Fibroblast of lung (primary cell): ENCODE results near the gene TMPRSS7. TPM values are rescaled to one million over a fixed set of nuclear protein-coding genes. Genes with fewer than 3 reads are reported as not detected.
A peak's percentile ranks its signal among the peaks of the same experiment; 100 is the strongest.

Experiments used
- DNase-seq, 2 donors: peaks; one replicate each; pipeline versions ENCODE4 v3.0.0 to v3.0.0-alpha.2; 2010; ENCODE audit warnings: low read depth in 2 of 2
- H2AFZ ChIP-seq: 2 replicates; pipeline ENCODE4 v1.5.1; 2012; ENCODE audit warnings: low read length, control low read depth, inconsistent platforms
- H3K27ac ChIP-seq: 2 replicates; pipeline ENCODE4 v1.5.1; 2011; ENCODE audit warnings: low read length, control low read depth; ENCODE audit not compliant: insufficient read depth
- H3K27me3 ChIP-seq: 2 replicates; pipeline ENCODE4 v1.5.1; 2011; ENCODE audit warnings: mild to moderate bottlenecking, low read length; ENCODE audit not compliant: control insufficient read depth, insufficient read depth
- H3K36me3 ChIP-seq: 2 replicates; pipeline ENCODE4 v1.5.1; 2011; ENCODE audit warnings: low read length; ENCODE audit not compliant: control insufficient read depth, insufficient read depth
- H3K4me1 ChIP-seq: 2 replicates; pipeline ENCODE4 v1.5.1; 2011; ENCODE audit warnings: low read length; ENCODE audit not compliant: control insufficient read depth, insufficient read depth; ENCODE audit errors: extremely low read depth
- H3K4me2 ChIP-seq: 2 replicates; pipeline ENCODE4 v1.5.1; 2011; ENCODE audit warnings: low read length, control low read depth; ENCODE audit not compliant: insufficient read depth; ENCODE audit errors: extremely low read depth
- H3K4me3 ChIP-seq, 4 experiments: fragments of 200-600 bp in 1 of 4; sonication (generic) in 1 of 4; replicated peaks in 1 of 4; 2 replicates each; pipeline ENCODE4 v1.5.1; 2011 to 2016; ENCODE audit warnings: low read length in 4 of 4, low read depth in 3 of 4, mild to moderate bottlenecking in 3 of 4, control low read depth in 2 of 4, inconsistent platforms in 1 of 4, mixed read lengths in 1 of 4; ENCODE audit not compliant: insufficient read depth in 1 of 4; ENCODE audit errors: control extremely low read depth in 1 of 4
- H3K79me2 ChIP-seq: 2 replicates; pipeline ENCODE4 v1.5.1; 2012; ENCODE audit warnings: mild to moderate bottlenecking, low read length, inconsistent platforms; ENCODE audit not compliant: control insufficient read depth, insufficient read depth
- H3K9ac ChIP-seq: 2 replicates; pipeline ENCODE4 v1.5.1; 2011; ENCODE audit warnings: mild to moderate bottlenecking, low read length, control low read depth; ENCODE audit not compliant: insufficient read depth
- H3K9me3 ChIP-seq: 2 replicates; pipeline ENCODE4 v1.5.1; 2012; ENCODE audit warnings: low read depth, low read length; ENCODE audit not compliant: control insufficient read depth, insufficient read depth
- H4K20me1 ChIP-seq: 2 replicates; pipeline ENCODE4 v1.5.1; 2011; ENCODE audit warnings: low read length; ENCODE audit not compliant: control insufficient read depth, insufficient read depth; ENCODE audit errors: extremely low read depth
- CTCF ChIP-seq, 2 donors: IDR thresholded peaks in 1 of 2; conservative IDR thresholded peaks in 1 of 2; 1 replicate in 1 of 2; 2 replicates in 1 of 2; pipeline ENCODE4 v1.5.1; 2011 to 2012; ENCODE audit warnings: low read length in 2 of 2, control low read depth in 1 of 2, inconsistent platforms in 1 of 2, low read depth in 1 of 2, mild to moderate bottlenecking in 1 of 2
- EZH2 ChIP-seq: IDR thresholded peaks from 2 replicates; pipeline ENCODE4 v1.5.1; 2012; ENCODE audit warnings: low read length, control low read depth, mild to moderate bottlenecking; ENCODE audit errors: missing control alignments
- polyA plus RNA-seq, 2 donors: library from polyadenylated mRNA; depleted of rRNA in 1 of 2; stranded (reverse) in 1 of 2; unstranded in 1 of 2; fragments of >200 nt; gene quantifications; 2 replicates each; pipeline ENCODE4 v1.2.1, GENCODE V29; 2011 to 2012; ENCODE audit warnings: missing spikeins in 1 of 2
- total RNA-seq: library from RNA; depleted of rRNA; stranded (reverse); fragments of >200 nt; gene quantifications from 2 replicates; pipeline ENCODE4 v1.2.1, GENCODE V29; 2014

TMPRSS7 gene
- total and polyA plus RNA-seq, 2 donors (not counting 1 experiment from before 2014, with no cell fraction given), result not detected

GRCh38 chr3:112092496-112093179 lies 58.1 kb downstream of the TMPRSS7 start:
- H3K36me3 ChIP-seq, result no peaks in the 10 kb centered on the region
- H3K4me1 ChIP-seq, result peaks cover 4% of the 10 kb centered on the region
- peak overlapping the region; percentile 69 for H3K4me2 ChIP-seq
- H4K20me1 ChIP-seq, result no peaks in the 10 kb centered on the region
- peaks cover 2% of the 10 kb centered on the region for H3K79me2 ChIP-seq
- H3K9me3 ChIP-seq, result no peaks in the 10 kb centered on the region
- no peaks in the 10 kb centered on the region for H3K27me3 ChIP-seq
- DNase-seq, result peak; percentile 24 to 71
- TF ChIP-seq EZH2, result no peak
- TF ChIP-seq CTCF (conservative IDR thresholded peaks at IDR 0.05 in 1 of 2, IDR thresholded peaks at IDR 0.05 in 1 of 2; ENCODE audit: low read depth in 1 of 2, low read length in 2 of 2), result no peak
- H3K4me3 ChIP-seq, result peak overlapping the region in 1 of 4 experiments; percentile 18
- H3K9ac ChIP-seq, result no peak overlapping the region
- no peak overlapping the region for H3K27ac ChIP-seq
- H2AFZ ChIP-seq, result peak overlapping the region; percentile 61

GRCh38 chr3:112093180-112093522 lies 58.6 kb downstream of the TMPRSS7 start:
- peaks cover 4% of the 10 kb centered on the region for H3K4me1 ChIP-seq
- DNase-seq, result no peak
- peak overlapping the region; percentile 69 for H3K4me2 ChIP-seq
- H3K79me2 ChIP-seq, result peaks cover 2% of the 10 kb centered on the region
- peak overlapping the region; percentile 4 for H2AFZ ChIP-seq
- no peaks in the 10 kb centered on the region for H3K27me3 ChIP-seq
- no peak overlapping the region for H3K4me3 ChIP-seq
- no peaks in the 10 kb centered on the region for H3K36me3 ChIP-seq
- H4K20me1 ChIP-seq, result no peaks in the 10 kb centered on the region
- H3K9ac ChIP-seq, result no peak overlapping the region
- H3K9me3 ChIP-seq, result no peaks in the 10 kb centered on the region
- H3K27ac ChIP-seq, result no peak overlapping the region
- TF ChIP-seq EZH2, result no peak
- no peak for TF ChIP-seq CTCF (conservative IDR thresholded peaks at IDR 0.05 in 1 of 2, IDR thresholded peaks at IDR 0.05 in 1 of 2; ENCODE audit: low read depth in 1 of 2, low read length in 2 of 2)

GRCh38 chr3:112095731-112096130 lies 61.2 kb downstream of the TMPRSS7 start:
- H3K79me2 ChIP-seq, result peaks cover 2% of the 10 kb centered on the region
- H3K9me3 ChIP-seq, result no peaks in the 10 kb centered on the region
- H2AFZ ChIP-seq, result no peak overlapping the region
- no peak overlapping the region for H3K4me3 ChIP-seq
- H3K27me3 ChIP-seq, result no peaks in the 10 kb centered on the region
- peaks cover 4% of the 10 kb centered on the region for H3K4me1 ChIP-seq
- no peaks in the 10 kb centered on the region for H4K20me1 ChIP-seq
- TF ChIP-seq EZH2, result no peak
- no peak for TF ChIP-seq CTCF (conservative IDR thresholded peaks at IDR 0.05 in 1 of 2, IDR thresholded peaks at IDR 0.05 in 1 of 2; ENCODE audit: low read depth in 1 of 2, low read length in 2 of 2)
- H3K27ac ChIP-seq, result no peak overlapping the region
- peak in 1 of 2 donors; percentile 21 for DNase-seq
- H3K9ac ChIP-seq, result no peak overlapping the region
- no peaks in the 10 kb centered on the region for H3K36me3 ChIP-seq
- H3K4me2 ChIP-seq, result no peak overlapping the region
